Choroid plexus epithelial cell (primary cell): ENCODE data around the gene CCSER1.

Experiments used
- DNase-seq: peaks from one replicate; pipeline ENCODE4 v3.0.0-alpha.2; 2010; ENCODE audit warnings: low read depth
- H3K4me3 ChIP-seq: 2 replicates; pipeline ENCODE4 v1.5.1; 2011; ENCODE audit warnings: low read depth, mild to moderate bottlenecking, control low read depth, low read length, moderate library complexity
- CTCF ChIP-seq: conservative IDR thresholded peaks from 2 replicates; pipeline ENCODE4 v1.5.1; 2011; ENCODE audit warnings: low read depth, mild to moderate bottlenecking, control low read depth, inconsistent platforms, low read length, moderate library complexity

CCSER1 gene

GRCh38 chr4:91283726-91284230 is 1156.6 kb downstream of the CCSER1 start:
- no peak overlapping the region for H3K4me3 ChIP-seq
- no peak for DNase-seq
- no peak for TF ChIP-seq CTCF

GRCh38 chr4:91284480-91284879 is 1157.3 kb downstream of the CCSER1 start:
- no peak for TF ChIP-seq CTCF
- no peak for DNase-seq

GRCh38 chr4:91285487-91285886 is 1158.3 kb downstream of the CCSER1 start:
- H3K4me3 ChIP-seq, result no peak overlapping the region
- no peak for TF ChIP-seq CTCF
- no peak for DNase-seq

More at GRCh38 chr4:91284480-91284879, 1157.3 kb downstream of the CCSER1 start:
- no peak overlapping the region for H3K4me3 ChIP-seq

GRCh38 chr4:91288702-91289311 is 1161.6 kb downstream of the CCSER1 start:
- no peak for TF ChIP-seq CTCF
- no peak overlapping the region for H3K4me3 ChIP-seq
- no peak for DNase-seq

GRCh38 chr4:91298156-91298700 is 1171.0 kb downstream of the CCSER1 start:
- no peak overlapping the region for H3K4me3 ChIP-seq
- no peak for DNase-seq

GRCh38 chr4:91298824-91299223 is 1171.6 kb downstream of the CCSER1 start:
- no peak overlapping the region for H3K4me3 ChIP-seq
- DNase-seq, result no peak
- TF ChIP-seq CTCF, result no peak

More at GRCh38 chr4:91298156-91298700, 1171.0 kb downstream of the CCSER1 start:
- no peak for TF ChIP-seq CTCF

GRCh38 chr4:91302120-91302519 is 1174.9 kb downstream of the CCSER1 start:
- no peak overlapping the region for H3K4me3 ChIP-seq
- DNase-seq, result no peak
- no peak for TF ChIP-seq CTCF
